Activated naive CD8-positive, alpha-beta T cell treated with anti-CD3 and anti-CD28 coated beads, Interleukin-2, amount 10 ng/mL, durations not matched to agents 7 days and 5 days (primary cell): ENCODE results near the gene TTLL4. TPM values are rescaled to one million over a fixed set of nuclear protein-coding genes. Genes with fewer than 3 reads are reported as not detected.
"Not testable (repeated sequence)": the region's sequence is repeated elsewhere in the genome, so short reads cannot be mapped to it uniquely, and the experiment has no call there.

ENCODE experiments used
- ATAC-seq: fragments of 150-1000 bp; cut with Tn5 transposase; one replicate; pipeline ENCODE4 v1.10.0; 2021; ENCODE audit warnings: low read depth, moderate library complexity
- POLR2A ChIA-PET: fragments of 350-600 bp; sonication (Branson Sonifier 250); formaldehyde crosslinking; loops from one replicate; lab custom pipeline; 2021; ENCODE audit warnings: antibody characterized with exemption; lab: Charles Lee
- DNase-seq: peaks from one replicate; pipeline ENCODE4 v3.0.0; 2021
- H3K27ac Mint-ChIP-seq: one replicate; pipeline ENCODE4 v1.8.0; 2022; ENCODE audit warnings: mild to moderate bottlenecking, mixed read lengths
- H3K27me3 Mint-ChIP-seq: one replicate; pipeline ENCODE4 v1.8.0; 2022; ENCODE audit warnings: mild to moderate bottlenecking, moderate library complexity, mixed read lengths
- H3K36me3 Mint-ChIP-seq: one replicate; pipeline ENCODE4 v1.8.0; 2021; ENCODE audit warnings: mild to moderate bottlenecking, mixed read lengths
- H3K4me1 Mint-ChIP-seq: one replicate; pipeline ENCODE4 v1.8.0; 2021; ENCODE audit warnings: mixed read lengths
- H3K4me3 Mint-ChIP-seq: one replicate; pipeline ENCODE4 v1.8.0; 2022; ENCODE audit warnings: mild to moderate bottlenecking, moderate library complexity, mixed read lengths
- H3K9me3 Mint-ChIP-seq: one replicate; pipeline ENCODE4 v1.8.0; 2021; ENCODE audit warnings: mixed read lengths
- total RNA-seq, 2 experiments: library from RNA; stranded (reverse); gene quantifications; one replicate each; pipeline ENCODE4 v1.2.3, GENCODE V29; 2021

TTLL4 gene, protein sequence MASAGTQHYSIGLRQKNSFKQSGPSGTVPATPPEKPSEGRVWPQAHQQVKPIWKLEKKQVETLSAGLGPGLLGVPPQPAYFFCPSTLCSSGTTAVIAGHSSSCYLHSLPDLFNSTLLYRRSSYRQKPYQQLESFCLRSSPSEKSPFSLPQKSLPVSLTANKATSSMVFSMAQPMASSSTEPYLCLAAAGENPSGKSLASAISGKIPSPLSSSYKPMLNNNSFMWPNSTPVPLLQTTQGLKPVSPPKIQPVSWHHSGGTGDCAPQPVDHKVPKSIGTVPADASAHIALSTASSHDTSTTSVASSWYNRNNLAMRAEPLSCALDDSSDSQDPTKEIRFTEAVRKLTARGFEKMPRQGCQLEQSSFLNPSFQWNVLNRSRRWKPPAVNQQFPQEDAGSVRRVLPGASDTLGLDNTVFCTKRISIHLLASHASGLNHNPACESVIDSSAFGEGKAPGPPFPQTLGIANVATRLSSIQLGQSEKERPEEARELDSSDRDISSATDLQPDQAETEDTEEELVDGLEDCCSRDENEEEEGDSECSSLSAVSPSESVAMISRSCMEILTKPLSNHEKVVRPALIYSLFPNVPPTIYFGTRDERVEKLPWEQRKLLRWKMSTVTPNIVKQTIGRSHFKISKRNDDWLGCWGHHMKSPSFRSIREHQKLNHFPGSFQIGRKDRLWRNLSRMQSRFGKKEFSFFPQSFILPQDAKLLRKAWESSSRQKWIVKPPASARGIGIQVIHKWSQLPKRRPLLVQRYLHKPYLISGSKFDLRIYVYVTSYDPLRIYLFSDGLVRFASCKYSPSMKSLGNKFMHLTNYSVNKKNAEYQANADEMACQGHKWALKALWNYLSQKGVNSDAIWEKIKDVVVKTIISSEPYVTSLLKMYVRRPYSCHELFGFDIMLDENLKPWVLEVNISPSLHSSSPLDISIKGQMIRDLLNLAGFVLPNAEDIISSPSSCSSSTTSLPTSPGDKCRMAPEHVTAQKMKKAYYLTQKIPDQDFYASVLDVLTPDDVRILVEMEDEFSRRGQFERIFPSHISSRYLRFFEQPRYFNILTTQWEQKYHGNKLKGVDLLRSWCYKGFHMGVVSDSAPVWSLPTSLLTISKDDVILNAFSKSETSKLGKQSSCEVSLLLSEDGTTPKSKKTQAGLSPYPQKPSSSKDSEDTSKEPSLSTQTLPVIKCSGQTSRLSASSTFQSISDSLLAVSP
- total RNA-seq: 10 to 100 TPM; 24.1 to 26.2 TPM

DNA sequence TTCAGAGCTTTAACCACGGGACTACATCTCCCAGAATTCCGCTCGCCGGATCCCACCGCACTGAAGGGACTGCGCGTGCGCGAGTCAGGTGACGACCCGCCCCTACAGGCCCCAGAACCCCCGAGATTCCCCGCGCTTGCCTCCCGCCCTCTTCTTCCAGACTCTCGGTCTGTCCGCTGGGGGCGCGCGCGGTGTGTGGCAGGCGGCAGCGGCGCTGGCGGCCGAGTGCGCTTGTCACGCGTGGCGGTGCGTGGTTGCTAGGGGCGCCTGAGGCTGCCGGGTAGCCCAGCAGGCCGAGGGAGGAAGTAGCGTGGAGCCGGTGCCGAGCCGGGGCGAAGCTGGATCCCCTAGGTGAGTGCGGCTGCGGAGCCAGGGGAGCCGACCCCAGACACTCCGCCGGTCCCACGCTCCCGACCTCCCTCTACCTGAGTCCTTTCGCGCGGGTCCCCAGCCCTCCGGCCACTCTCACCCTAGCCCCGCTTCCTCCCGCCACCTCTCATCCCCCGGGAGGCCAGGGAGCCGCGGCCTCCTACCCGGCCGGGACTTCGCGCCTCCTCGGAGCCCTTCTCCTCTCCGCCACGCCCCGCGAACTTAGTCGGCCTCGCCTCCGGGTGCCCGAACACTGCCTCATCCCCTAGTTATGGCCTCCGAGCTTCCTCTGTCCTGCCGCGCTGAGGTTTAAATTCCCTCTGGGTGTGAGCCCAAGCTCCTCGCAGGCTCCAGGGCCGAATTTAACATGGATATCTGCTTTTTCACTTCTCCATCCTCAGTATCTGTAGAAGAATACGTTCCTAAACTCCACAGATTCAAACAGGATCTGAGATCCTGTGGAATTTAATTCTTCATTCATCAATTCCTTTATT lies at the start of gene TTLL4:
TSS of gene TTLL4 (plus strand) at position 149 of the 863 bp plus-strand sequence. CDS start 26,842 bp downstream, outside the sequence.
- Mint-ChIP-seq H3K4me1 (peaks cover 23% of the 10 kb centered on the region), H3K27me3 (peaks cover 10% of the 10 kb centered on the region), H3K4me3 (peak within 1 kb of the TSS; percentile 99), H3K27ac (peak within 1 kb of the TSS; percentile 90), H3K36me3 (peaks cover 5% of the 10 kb centered on the region), H3K9me3 (no peaks in the 10 kb centered on the region)
- POLR2A ChIA-PET: interaction anchor here (1.0 to 1.8 kb wide), 3 partner anchors 39 to 424 kb away, joined by 3 to 9 read pairs (median 5); partner anchors contain the start of genes BCS1L, RNF25, STK36 and ZNF142
- ATAC-seq: peak; percentile 98
- peak; percentile 99 for DNase-seq

DNA sequence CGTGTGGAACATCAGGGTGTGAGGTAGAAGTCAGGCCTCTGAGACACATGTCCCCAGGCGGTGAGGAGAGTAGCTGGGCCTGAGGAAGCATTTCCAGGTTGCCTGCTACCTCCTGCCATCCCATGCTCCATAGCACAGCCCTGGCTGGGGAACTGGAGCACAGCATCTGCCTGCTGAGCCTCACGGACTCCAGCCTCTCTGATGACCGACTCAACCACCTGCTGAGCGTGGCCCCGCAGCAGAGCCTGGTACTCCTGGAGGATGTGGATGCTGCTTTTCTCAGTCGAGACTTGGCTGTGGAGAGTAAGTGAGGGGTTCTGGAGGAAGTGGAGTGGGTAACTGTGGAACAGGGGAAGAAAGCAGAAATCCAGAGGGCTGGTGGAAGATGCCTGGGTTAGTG lies 48.3 kb upstream of the TTLL4 start:
- no peaks in the 10 kb centered on the region for H3K27me3 Mint-ChIP-seq
- DNase-seq: no peak
- H3K27ac Mint-ChIP-seq: no peak overlapping the region
- POLR2A ChIA-PET: interaction anchor here (5.1 kb wide), 1 partner anchor 8 kb away, joined by 53 read pairs; the partner anchor contains the start of genes RNF25 and STK36
- H3K9me3 Mint-ChIP-seq: no peaks in the 10 kb centered on the region
- peaks cover 20% of the 10 kb centered on the region for H3K4me1 Mint-ChIP-seq
- H3K4me3 Mint-ChIP-seq: no peak overlapping the region
- peaks cover 9% of the 10 kb centered on the region for H3K36me3 Mint-ChIP-seq
- ATAC-seq: no peak

DNA sequence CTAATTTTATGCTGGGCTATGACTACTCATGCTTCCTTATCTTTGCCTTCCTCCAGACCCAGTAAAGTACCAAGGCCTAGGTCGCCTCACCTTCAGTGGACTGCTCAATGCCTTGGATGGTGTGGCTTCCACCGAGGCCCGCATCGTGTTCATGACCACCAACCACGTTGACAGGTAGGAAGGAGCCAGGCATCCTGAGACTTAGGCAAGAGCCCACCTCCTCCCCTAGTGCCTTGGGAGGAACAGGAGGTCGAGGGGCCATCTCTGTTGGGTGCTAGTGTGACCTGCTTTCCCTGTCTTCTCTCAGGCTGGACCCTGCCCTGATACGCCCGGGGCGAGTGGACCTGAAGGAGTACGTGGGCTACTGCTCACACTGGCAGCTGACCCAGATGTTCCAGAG lies 47.8 kb upstream of the TTLL4 start:
- no peaks in the 10 kb centered on the region for H3K9me3 Mint-ChIP-seq
- H3K27me3 Mint-ChIP-seq: no peaks in the 10 kb centered on the region
- POLR2A ChIA-PET: no interaction called here
- H3K4me1 Mint-ChIP-seq: peaks cover 17% of the 10 kb centered on the region
- no peak overlapping the region for H3K27ac Mint-ChIP-seq
- peaks cover 6% of the 10 kb centered on the region for H3K36me3 Mint-ChIP-seq
- H3K4me3 Mint-ChIP-seq: no peak overlapping the region
- ATAC-seq (no peak), DNase-seq (no peak)

DNA sequence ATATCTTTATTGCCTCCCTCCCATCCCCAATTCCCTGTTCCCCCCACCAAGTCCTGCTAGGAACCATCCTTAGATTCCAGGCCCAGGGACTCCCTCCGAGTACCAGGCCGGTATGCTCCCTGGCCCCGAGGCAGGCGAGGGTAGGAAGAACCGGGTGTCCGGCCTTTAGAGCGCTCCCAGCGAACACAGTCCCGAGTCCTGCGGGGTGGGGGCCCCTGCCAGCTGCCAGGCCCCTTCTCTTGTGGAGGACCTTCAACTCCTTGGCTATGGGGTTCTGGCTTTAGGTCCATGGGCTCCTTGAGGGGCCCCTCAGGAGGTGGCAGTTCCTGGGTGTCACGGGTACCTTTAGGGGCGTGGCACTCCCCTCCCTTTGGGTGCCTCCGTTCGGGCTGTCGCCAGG lies 46.7 kb upstream of the TTLL4 start:
- H3K27ac Mint-ChIP-seq: no peak overlapping the region
- ATAC-seq: no peak
- H3K4me1 Mint-ChIP-seq: peaks cover 10% of the 10 kb centered on the region
- peaks cover 6% of the 10 kb centered on the region for H3K36me3 Mint-ChIP-seq
- DNase-seq: no peak
- H3K27me3 Mint-ChIP-seq: no peaks in the 10 kb centered on the region
- H3K4me3 Mint-ChIP-seq: no peak overlapping the region
- no peaks in the 10 kb centered on the region for H3K9me3 Mint-ChIP-seq
- POLR2A ChIA-PET: no interaction called here

DNA sequence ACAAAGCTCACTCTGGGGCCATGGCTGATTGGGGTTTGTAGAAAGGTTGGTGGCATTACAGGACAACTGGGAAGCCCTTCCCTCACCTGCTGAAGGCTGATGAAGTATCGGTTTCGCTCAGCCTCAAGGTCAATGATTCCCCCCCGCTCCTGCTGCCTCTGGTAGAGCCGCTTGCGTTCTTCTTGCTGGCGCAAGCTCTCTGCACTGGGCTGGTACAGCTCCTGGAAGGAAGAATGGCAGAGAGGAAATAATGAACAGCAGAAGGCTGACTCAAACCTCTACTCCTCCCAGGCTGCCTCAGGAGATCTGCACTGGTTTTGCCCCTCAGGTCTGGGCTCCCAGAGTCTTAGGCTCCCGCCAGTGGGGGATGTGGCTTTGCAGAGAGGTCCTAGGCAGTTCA lies 46.0 kb upstream of the TTLL4 start:
- DNase-seq: no peak
- H3K9me3 Mint-ChIP-seq: no peaks in the 10 kb centered on the region
- H3K27me3 Mint-ChIP-seq: no peaks in the 10 kb centered on the region
- H3K4me1 Mint-ChIP-seq: peaks cover 10% of the 10 kb centered on the region
- no peak overlapping the region for H3K4me3 Mint-ChIP-seq
- POLR2A ChIA-PET: no interaction called here
- no peak for ATAC-seq
- H3K36me3 Mint-ChIP-seq: peaks cover 6% of the 10 kb centered on the region
- no peak overlapping the region for H3K27ac Mint-ChIP-seq

DNA sequence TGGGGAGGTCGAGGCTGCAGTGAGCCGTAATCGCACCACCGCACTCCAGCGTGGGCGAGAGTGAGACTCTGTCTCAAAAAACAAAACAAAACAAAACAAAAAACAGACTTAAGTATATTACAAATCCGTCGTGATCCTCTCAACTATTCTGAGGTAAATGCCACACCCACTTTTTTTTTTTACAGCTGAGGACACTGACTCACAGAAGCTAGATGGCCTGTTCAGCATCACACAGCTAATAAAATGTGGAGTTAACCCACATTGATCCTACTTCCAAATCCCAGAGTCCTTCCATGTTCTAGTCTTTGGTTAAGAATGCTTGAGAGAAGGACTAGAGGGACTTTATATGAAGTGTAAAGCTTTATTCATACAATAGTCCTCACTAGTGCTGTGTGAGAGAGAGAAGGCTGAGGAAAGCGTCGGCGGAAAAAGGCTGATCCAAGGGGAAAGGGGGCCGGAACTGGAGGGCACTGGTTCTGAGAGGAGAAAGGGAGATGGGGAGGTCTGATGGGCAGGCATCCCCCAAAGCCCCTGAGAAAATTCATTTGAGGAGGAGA lies 39.5 kb upstream of the TTLL4 start:
- ATAC-seq (no peak), DNase-seq (no peak)
- Mint-ChIP-seq H3K27ac (peak overlapping the region; percentile 91), H3K27me3 (no peaks in the 10 kb centered on the region), H3K4me3 (peak overlapping the region; percentile 97), H3K4me1 (peaks cover 15% of the 10 kb centered on the region), H3K9me3 (no peaks in the 10 kb centered on the region), H3K36me3 (no peaks in the 10 kb centered on the region)
- POLR2A ChIA-PET: interaction anchor here (0.5 to 3.9 kb wide), 4 partner anchors 11 to 381 kb away, joined by 3 to 53 read pairs (median 4); partner anchors contain the start of genes BCS1L and ZNF142

DNA sequence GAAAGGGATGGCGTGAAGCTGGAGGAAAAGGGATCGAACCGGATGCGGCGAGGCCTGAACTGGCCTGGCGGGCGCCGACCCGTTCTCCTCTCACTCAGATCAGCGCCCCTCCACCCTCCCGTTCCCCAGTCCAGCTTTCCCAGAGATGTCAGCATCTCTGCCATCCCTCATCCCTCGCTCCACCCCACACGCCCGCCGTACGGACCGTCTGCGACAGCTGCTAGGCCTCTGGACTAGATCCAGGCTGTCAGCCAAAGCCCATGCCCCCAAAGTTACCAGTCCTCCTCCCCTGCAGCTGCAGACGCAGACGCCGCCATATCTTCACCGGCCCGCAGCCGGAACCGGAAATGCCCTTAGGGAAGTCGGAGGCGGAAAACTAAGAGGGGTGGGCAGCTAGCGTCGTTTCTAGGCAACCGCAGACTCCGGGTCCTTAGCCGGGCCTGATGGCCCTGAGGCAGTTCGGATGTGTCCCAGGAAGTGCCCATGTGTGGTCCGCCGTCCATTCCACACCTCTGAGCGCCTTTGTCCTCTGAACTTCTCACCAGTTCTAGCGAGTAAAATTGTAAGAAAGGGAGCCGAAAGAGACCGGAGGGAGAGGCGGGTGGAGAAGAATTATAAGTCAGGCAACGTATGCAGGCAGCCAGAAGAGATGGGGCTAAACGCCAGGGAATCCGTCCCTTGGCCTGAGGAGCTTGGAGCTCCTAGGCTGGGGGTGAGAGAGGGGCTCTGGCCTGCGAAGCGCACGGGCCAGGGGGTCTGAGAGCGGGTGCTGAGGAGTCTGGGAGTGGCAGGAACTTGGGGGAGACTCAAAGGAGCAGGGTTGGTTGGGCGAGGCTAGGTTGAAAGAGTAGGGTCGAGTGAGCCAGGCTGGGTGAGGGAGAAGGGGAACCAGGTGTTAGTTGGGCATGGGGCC lies 38.7 kb upstream of the TTLL4 start, which contains the start of the genes RNF25 and STK36:
TSS of gene RNF25 (minus strand) at position 349 of the 913 bp plus-strand sequence. CDS start at position 317, 32 bp downstream.
TSS of gene STK36 (plus strand) at position 433 of the 913 bp plus-strand sequence. CDS start 744 bp downstream, outside the sequence.
- Mint-ChIP-seq H3K27ac (peak within 1 kb of the TSS; percentile 91), H3K9me3 (no peaks in the 10 kb centered on the region), H3K36me3 (no peaks in the 10 kb centered on the region), H3K4me3 (peak within 1 kb of the TSS; percentile 97), H3K4me1 (peaks cover 15% of the 10 kb centered on the region), H3K27me3 (no peaks in the 10 kb centered on the region)
- POLR2A ChIA-PET: interaction anchor here (0.5 to 3.9 kb wide), 6 partner anchors 12 to 382 kb away, joined by 3 to 53 read pairs (median 4); partner anchors contain the start of genes BCS1L, TTLL4 and ZNF142
- peak; percentile 93 for ATAC-seq
- peak; percentile 79 for DNase-seq

DNA sequence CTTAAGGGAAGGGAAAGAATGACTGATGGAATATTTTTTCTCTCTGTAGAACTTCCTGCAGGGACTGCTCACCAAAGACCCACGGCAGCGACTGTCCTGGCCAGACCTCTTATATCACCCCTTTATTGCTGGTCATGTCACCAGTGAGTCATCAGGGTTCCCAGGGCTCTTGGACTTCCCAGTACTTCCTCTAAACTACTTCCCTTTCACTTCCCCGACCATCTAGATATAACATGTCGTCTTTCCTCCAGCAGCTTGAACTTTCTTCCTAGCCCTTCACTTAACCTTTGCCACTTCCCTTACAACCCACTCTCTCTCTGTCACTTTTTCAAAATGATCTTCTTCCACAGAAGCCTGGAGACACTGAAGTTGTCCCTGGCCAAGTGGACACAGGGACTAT lies 31.5 kb upstream of the TTLL4 start:
- no peaks in the 10 kb centered on the region for H3K4me1 Mint-ChIP-seq
- POLR2A ChIA-PET: no interaction called here
- H3K4me3 Mint-ChIP-seq: no peak overlapping the region
- H3K27me3 Mint-ChIP-seq: no peaks in the 10 kb centered on the region
- no peak for DNase-seq
- no peaks in the 10 kb centered on the region for H3K9me3 Mint-ChIP-seq
- H3K27ac Mint-ChIP-seq: no peak overlapping the region
- no peak for ATAC-seq
- H3K36me3 Mint-ChIP-seq: no peaks in the 10 kb centered on the region

DNA sequence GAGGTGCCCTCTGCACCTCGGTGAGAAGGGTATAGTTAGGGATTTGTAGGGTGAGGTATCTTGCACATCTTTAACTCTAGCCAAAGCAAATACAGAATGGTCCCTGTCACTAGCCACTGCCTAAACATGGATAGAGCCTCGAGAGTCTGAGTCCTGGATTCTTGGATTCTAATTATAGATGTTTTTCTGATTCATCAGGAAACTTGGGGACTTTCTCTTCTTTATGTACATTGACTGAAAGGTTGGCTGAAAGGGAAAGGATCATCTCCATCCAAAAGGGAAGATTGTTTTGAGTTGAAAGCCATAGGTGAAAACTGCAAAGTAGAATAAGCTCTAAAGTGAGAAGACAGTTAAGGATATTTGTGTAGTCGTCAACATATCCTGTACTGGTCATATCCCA lies 30.6 kb upstream of the TTLL4 start:
- Mint-ChIP-seq H3K27me3 (no peaks in the 10 kb centered on the region), H3K27ac (no peak overlapping the region), H3K4me1 (no peaks in the 10 kb centered on the region), H3K4me3 (no peak overlapping the region), H3K36me3 (no peaks in the 10 kb centered on the region), H3K9me3 (no peaks in the 10 kb centered on the region)
- POLR2A ChIA-PET: interaction anchor here (0.6 kb wide), 1 partner anchor 85 kb away, joined by 5 read pairs; no protein-coding TSS in a partner anchor
- ATAC-seq: no peak
- no peak for DNase-seq

DNA sequence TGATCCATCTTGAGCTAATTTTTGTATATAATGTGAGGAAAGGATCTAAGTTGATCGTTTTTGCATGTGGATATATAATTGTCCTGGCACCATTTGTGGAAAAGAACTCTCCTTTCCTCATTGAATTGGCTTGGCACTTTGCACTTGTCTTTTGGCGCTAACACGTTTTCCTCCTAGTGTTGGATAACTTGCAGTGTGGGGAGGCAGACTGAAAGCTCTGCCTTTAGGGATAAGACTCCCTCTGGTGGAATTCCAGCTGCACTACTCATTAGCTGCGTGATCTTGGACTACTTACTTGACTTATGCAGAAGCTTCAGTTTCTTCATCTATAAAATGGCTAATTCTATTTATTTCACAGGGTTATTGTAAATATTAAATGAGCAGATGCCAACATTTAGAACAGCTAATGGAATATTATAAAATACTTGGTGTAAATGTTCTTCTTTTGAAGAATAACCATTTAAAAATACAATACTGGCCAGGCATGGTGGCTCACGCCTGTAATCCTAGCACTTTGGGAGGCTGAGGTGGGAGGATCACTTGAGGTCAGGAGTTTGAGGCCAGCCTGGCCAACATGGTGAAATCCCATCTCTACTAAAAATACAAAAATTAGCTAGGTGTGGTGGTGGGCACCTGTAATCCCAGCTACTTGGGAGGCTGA lies 23.1 kb upstream of the TTLL4 start:
- not testable (repeated sequence) for H3K9me3 Mint-ChIP-seq, H3K36me3 Mint-ChIP-seq, H3K27ac Mint-ChIP-seq, H3K27me3 Mint-ChIP-seq, H3K4me3 Mint-ChIP-seq, H3K4me1 Mint-ChIP-seq, DNase-seq
- ATAC-seq: peak; percentile 90
- POLR2A ChIA-PET: interaction anchor here (1.3 kb wide), 1 partner anchor 29 kb away, joined by 4 read pairs; no protein-coding TSS in a partner anchor
